HG03045 (cell line): ENCODE data around the gene OR4K2.
"Not testable (repeated sequence)": the region's sequence is repeated elsewhere in the genome, so short reads cannot be mapped to it uniquely, and the experiment has no call there.

ENCODE experiments used
- ATAC-seq: cut with Tn5 transposase; IDR thresholded peaks from one replicate; pipeline ENCODE4 v1.9.1; 2021; ENCODE audit warnings: mild to moderate bottlenecking, moderate library complexity; ENCODE audit not compliant: unreplicated experiment

OR4K2 gene, protein sequence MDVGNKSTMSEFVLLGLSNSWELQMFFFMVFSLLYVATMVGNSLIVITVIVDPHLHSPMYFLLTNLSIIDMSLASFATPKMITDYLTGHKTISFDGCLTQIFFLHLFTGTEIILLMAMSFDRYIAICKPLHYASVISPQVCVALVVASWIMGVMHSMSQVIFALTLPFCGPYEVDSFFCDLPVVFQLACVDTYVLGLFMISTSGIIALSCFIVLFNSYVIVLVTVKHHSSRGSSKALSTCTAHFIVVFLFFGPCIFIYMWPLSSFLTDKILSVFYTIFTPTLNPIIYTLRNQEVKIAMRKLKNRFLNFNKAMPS

DNA sequence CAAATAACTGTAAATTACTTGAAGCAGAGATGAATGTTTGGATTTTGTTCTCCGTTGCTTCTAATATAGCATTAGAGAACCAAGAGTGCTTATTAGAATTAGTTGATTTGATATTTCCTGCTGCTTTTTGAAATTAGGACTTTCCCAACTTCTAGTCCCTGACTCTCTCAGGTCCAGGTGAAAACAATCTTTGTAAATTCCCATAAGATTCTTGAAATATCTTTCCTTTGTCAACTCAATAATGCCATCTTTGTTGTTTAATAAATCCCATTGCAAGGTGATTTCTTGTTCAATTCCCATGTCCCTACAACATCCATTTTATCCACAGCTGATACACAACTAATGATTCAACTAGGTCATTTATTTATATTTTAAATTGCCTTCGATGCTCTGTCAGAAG, at the start of gene OR4K2:
OR4K2 (plus strand) TSS at position 301 of the 400 bp plus-strand sequence. CDS start 1,126 bp downstream, outside the sequence.
- no peak for ATAC-seq

DNA sequence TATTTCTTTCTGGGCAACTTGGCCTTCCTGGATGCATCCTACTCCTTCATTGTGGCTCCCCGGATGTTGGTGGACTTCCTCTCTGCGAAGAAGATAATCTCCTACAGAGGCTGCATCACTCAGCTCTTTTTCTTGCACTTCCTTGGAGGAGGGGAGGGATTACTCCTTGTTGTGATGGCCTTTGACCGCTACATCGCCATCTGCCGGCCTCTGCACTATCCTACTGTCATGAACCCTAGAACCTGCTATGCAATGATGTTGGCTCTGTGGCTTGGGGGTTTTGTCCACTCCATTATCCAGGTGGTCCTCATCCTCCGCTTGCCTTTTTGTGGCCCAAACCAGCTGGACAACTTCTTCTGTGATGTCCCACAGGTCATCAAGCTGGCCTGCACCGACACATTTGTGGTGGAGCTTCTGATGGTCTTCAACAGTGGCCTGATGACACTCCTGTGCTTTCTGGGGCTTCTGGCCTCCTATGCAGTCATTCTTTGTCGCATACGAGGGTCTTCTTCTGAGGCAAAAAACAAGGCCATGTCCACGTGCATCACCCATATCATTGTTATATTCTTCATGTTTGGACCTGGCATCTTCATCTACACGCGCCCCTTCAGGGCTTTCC, 47.2 kb upstream of the OR4K2 start:
- ATAC-seq: not testable (repeated sequence)

DNA sequence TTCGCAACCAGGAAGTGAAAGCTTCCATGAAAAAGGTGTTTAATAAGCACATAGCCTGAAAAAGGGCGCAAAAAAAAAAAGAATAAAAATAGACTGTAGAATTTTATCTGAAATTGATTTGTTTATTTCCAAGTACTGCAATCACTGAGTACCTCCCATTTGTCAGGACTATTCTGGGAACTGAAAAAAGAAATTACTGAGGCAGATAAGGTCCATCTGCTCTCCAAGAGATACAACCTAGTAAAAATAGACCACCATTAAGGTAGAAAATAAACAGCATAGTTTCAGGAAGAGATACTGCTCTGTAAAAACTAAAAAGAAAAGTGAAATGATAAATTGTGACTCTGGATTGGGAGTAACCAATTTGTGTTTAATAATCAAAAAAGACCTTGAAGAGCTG, 46.6 kb upstream of the OR4K2 start:
- no peak for ATAC-seq

DNA sequence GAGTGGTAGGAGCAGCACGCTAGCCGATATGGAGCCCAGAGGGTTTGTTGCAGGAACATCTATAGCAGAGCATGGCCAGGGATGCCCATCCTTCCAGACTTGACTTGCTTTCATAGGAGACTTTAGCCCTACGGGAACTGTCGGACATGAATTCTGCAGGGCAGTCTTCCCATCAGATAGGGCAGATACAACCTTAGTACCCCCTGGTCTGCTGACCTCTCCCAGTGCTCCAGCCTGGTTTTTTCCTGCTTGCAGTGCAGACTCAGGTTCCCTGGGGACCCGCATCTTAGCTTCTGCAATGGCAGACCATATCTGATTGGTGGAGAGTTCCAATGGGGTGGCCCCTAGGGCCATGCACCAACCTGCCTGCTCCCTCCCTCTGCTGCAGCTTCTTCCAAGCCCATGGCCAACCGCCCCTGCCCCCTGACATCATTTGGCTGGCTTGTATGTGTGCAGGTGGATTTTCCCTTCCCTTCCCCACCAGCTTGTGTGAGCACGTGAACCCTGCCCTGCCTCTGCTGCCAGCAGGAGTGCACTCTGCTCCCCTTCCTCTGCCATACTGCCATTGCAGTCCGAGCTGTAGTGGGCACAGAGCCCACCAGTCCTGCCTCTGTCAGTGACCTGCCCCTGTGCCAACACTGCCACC, 40.6 kb upstream of the OR4K2 start:
- not testable (repeated sequence) for ATAC-seq

DNA sequence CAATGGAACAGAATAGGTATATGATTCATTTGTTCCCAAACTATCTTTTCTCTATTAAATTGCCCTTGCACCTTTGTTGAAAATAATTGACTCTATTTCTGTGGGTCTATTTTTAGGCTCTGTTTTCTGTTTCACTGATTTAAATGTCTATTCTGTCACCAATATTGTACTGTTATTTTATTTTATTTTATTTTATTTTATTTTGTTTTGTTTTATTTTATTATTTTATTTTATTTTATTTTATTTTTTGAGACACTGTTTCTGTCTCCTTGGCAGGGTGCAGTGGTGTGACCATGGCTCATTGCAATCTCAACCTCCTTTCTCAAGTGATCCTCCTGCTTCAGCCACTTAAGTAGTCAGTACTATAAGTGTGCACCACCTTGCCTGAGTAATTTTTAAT, 36.5 kb upstream of the OR4K2 start:
- ATAC-seq: no peak

DNA sequence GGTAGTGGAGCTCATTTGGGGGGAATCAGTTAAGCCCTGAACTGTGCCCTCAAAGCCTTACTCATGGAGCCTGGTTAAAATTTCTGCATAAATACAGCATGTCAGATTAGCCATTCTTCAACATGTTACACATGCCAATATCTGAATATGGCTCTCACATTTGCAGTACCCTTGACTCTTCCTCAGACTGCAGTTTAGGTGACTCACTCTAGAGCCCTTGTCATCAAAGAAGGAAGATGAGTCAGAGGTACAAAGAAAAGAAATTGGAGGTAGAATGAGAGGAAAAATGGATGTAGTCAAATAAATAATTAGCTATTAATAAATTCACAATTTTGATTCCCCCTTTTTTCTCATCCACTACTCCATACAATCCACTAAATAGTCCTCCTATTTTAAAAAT, 23.6 kb upstream of the OR4K2 start:
- no peak for ATAC-seq

DNA sequence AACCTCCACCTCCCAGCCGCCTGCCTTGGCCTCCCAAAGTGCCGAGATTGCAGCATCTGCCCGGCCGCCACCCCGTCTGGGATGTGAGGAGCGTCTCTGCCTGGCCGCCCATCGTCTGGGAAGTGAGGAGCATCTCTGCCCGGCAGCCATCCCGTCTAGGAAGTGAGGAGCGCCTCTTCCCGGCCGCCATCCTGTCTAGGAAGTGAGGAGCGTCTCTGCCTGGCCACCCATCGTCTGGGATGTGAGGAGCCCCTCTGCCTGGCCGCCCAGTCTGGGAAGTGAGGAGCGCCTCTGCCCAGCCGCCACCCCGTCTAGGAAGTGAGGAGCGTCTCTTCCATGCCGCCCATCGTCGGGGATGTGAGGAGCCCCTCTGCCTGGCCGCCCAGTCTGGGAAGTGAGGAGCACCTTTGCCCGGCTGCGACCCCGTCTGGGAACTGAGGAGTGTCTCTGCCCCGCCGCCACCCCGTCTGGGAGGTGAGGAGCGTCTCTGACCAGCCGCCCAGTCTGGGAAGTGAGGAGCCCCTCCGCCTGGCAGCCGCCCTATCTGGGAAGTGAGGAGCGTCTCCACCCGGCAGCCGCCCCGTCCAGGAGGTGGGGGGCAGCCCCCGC, 8.8 kb upstream of the OR4K2 start:
- ATAC-seq: not testable (repeated sequence)

DNA sequence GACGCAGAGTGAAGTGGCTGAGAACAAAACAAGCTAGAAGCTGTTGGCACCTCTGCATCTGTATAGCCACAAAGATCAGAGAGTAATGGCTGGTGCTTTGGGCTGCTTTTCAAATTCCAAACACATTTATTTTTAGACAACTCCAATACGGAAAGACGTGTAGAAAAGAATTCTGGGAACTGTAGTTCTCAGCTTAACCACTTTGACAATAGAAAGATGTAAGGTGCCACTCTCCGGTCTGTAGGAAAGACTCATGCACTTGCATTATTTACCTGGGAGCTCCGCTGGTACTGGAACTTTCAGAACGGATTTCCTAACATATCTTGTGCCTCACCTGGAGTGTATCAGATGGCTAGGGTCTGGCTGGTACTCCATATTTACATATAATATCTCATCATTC, 1.8 kb upstream of the OR4K2 start:
- ATAC-seq: no peak

DNA sequence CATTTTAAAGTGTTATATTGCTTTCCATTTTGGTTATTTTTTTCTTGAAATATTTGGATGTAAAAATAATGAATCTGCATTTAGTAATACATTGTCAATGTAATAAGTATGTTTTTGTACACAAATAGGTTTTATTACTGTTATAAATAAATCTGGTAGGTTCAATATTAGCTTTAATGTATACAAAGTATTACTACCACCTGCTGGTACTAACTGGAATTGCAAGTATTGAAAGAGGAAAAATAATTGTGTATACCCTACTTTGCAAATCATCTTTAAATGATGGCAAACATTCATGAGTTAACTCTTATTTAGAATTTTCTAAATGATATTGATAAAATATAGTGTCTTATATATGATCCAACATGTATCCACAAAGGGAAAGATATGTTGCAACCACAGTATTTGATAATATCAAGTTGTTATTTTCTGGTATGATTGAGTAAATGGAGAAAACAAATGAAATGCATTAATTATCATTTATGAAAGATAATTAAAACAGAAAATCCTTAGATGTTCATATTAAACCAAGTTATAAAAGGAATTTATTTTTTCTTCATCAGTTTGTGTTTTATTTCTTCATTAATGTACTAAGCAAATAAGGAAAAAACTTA, 3.2 kb downstream of the OR4K2 start:
- ATAC-seq: no peak

DNA sequence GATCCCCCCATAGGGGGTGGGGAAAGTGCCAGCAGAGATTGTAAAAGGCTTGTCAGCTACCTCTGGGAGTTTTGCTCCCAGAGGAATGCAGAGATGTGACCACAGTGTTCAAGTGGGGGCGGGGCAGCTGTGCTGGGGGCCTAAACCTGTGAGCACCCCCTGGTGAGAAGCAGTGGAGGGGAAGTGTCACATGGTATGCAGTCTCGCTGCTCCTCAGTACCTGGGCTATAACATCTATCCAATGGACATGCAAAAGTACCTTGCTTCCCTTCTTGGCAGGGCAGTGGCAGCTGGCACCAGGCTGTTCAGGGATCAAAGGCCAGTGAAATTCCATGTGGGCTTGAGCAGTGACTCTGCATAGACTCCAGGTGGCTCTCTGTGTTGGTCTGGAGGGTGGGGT, 20.3 kb downstream of the OR4K2 start:
- no peak for ATAC-seq

DNA sequence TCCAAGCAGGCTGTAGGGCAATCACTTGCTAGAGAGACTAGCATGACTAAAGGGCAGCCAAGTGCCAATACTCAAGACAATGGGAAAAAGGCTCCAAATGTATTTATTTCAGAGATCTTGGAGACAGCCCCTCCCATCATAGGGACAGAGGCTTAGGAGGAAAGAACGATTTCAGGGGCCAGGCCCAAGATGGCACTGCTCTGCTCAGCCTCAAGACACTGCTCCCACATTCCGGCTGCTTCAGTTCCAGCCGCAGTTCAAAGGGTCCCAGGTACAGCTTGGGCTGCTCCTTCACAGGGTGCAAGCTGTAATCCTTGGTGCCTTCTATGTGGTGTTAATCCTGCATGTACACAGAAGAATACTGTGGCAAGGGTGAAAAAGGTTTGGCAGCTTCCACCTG, 26.1 kb downstream of the OR4K2 start:
- ATAC-seq: no peak

DNA sequence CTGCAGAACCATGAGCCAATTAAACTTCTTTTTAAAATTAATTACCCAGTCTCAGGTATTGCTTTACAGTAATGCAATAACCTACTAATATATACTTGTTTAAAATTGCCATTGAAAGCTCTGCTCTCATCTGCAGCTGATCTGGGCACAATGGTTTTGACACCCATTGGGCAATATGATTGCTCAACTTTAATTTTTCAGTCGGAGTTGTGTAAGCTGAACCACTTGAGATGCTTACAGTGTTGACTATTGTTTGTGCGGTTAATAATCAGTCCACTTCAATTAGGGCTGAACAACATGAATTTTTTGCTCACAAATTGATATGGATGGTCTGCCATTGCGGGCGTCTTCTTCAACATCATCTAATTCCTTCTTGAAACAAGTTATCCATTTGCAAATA, 27.5 kb downstream of the OR4K2 start:
- ATAC-seq: no peak

DNA sequence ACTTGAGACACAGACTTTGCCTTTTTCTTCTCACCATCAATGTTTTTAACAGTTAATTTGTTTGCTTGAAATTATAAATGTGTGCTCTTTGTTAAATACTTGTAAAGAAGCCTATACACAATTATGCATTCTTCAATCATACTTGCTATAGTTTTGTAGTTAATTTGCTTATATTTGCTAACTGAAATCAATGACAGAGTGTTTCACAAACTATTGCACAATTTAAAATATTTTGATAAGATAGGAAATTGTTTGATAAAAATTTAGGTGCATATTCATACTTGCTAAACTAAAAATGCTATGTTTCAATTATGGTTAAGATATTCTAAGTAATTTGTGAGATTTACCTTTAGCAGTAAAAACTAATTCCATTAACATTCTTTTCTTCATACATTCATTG, 31.7 kb downstream of the OR4K2 start:
- ATAC-seq: no peak

DNA sequence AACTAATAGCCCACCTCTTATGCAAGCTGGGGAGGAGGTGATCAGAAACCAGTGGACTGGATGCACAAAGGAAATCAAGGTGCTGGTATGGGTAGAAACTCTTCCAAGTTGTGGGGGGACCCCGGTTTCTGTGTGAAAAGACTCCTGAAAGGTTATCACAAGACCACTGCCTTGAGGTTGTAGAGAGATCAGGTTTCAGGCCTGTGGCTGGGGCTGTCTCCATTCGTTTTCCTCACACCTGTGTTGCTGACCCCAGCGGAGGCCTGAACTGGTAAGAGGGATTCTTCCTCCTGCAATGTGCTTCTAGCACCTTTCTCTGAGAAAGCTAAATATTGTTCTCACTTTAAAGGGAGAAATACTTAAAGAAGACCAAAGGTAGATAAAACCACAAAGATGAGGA, 36.2 kb downstream of the OR4K2 start:
- no peak for ATAC-seq

DNA sequence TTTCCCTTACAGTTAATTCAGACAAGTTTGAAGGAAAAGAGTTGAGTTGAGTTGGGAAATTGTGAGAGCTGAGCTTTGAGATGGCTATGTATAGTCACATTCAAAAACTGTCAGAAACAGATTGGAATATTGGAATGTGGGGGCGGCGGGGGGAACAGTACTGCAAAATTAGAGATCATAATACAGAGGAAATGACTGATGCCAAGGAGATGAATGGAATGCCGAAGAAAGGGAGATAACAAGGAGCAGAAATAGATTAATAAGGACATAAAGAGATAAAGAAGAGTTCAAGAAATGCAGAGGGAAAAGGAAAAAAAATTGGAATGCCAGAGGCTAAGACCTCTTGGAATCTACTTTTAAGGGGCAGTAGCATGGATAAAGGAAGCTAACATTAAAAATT, 42.3 kb downstream of the OR4K2 start:
- no peak for ATAC-seq

DNA sequence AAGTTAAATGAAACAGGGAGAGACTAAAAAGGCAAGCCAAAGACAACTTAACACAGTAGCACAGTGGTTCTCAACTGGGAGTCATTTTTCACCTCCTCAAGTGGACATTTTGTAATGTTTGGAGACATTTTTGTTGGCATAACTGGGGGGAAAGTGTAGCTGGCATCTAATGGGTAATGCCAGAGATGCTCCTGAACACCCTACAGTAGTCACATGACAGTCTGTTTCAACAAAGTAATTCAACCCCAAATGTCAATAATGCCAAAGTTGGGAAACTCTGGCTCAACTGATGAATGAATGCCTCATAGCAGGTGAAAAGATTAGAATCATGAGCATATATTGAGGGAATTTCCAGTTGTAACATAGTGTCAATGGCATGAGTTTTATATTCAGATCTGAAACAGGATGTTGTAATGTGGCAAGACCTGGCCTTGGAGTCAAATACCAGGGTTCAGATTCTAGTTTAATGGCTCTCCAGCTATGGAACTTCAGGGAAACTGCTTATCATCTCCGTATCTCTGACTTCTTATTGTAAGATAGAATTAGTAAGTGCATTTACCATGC, 43.1 kb downstream of the OR4K2 start:
- no peak for ATAC-seq

DNA sequence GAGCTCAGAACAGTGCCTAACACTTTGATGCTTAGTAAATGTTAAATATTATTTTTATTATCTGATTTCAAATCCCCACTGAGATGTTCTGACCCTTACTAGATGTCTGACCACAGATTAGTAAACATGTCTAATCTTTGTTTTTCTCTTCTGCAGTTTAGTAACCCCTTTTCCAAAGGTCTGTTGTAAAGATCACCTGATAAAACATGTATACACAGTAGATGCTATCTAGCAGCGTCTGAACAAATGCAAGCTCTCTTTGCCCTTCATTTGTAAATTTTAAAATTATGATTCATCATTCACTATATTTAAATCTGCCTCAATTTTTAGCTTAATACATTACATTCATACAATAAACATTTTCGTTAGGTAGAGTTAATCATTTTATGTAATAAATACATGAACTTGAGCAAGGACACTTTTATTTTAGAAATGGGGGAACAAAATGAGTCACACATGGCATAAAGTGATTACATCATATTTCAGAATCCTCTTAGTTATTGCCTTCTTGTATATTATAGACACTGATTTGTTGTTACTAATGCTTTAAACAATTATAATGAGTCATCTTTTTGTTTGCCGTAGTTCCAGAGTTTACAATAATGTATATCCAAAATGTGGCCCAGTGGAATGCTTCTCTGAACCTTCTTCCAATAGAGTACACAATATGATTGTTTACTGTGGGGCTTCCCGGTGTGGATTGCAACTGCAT, 43.8 kb downstream of the OR4K2 start:
- no peak for ATAC-seq

DNA sequence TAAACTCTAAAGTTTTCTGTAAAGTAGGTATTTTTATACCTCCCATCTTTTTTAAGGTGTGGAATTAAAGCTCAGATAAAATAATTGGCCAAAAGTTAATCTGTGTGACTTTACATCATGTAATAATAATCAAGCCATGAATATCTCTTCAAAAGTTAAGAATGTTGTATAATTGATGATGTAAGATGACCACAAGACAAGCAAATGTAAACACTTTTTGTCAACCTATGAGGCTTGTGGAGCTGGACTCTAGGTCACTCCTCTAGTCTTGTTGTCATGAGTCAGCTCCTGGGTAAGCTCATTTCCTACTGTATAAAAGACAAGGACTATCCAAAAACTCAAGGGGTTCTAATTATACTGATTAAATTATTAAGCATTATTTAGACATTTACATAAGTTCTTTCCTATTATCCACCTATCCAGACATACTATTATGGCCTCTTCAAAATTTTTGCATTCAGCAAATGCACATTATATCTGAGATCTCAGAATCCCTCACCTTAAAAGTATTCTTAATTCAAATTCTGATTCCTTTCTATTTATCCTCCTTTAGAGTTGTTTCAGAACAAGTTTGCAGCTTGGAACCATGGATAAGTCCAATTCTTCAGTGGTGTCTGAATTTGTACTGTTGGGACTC, 45.2 kb downstream of the OR4K2 start, which contains the start of gene OR4K5:
OR4K5 (plus strand) TSS at position 587 of the 637 bp plus-strand sequence; CDS start at position 587, 0 bp downstream.
- ATAC-seq: no peak

DNA sequence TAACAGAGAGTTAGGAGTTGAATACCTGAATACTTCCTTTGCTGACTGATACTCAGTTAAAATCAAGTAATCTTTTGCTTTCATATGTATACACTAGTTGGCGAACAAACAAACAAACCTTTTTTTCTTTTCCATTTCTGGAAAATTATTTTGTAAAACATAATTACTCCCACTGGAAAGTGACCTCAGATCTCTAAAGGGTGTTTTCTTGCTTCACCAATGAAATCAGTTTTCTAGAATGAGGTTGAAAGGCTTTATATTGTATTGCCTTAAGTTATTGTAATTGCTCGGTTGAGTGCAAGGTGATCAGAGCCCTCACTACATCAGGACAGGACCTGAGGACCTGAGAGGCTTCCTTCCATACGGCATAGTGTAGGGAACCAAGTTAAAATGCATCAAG, 55.7 kb downstream of the OR4K2 start, which contains the start of gene OR4K1:
OR4K1 (plus strand) TSS at position 301 of the 400 bp plus-strand sequence. CDS start 4,750 bp downstream, outside the sequence.
- no peak for ATAC-seq
